Suprapubic skin (tissue), 3 donors: ENCODE measurements around the gene ANAPC1.
"Not testable (repeated sequence)": the region's sequence is repeated elsewhere in the genome, so short reads cannot be mapped to it uniquely, and the experiment has no call there.

ENCODE experiments used
- EP300 ChIP-seq: sonication (generic); formaldehyde crosslinking; IDR thresholded peaks from one replicate; pipeline ENCODE4 v1.6.1; 2017; ENCODE audit warnings: antibody characterized with exemption
- POLR2A ChIP-seq, 2 donors: fragments of 450-650 bp; IDR thresholded peaks; one replicate each; pipeline ENCODE4 v1.6.1; 2017; ENCODE audit warnings: antibody characterized with exemption in 2 of 2, mild to moderate bottlenecking in 2 of 2, moderate library complexity in 2 of 2
- TF ChIP-seq, protein P1 (sequence below), 2 donors: fragments of 200-600 bp in 1 of 2; fragments of 450-650 bp in 1 of 2; sonication (generic) in 1 of 2; IDR thresholded peaks; one replicate each; pipeline ENCODE4 v1.5.1; 2016 to 2019; ENCODE audit warnings: antibody characterized with exemption in 2 of 2, mild to moderate bottlenecking in 1 of 2, moderate library complexity in 1 of 2

DNA sequence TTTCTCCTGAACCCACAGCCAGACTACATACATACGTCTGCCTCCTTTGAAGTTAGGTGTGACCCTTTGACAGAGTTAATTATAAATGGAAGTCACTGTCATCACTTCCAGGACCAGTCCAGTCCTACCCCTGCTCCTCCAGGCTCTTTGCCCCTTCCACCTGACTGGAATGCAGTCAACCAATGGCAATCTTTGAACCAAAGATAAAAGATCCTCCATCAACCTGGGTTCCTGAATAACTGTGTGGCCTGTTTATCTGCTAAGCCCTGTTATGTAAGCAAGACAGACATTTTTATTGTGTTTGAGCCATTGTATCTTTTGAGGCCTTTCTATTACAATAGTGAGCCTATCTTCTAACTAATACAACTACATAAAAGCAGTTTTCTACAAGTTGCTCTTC is 45.0 kb downstream of the ANAPC1 start:
- TF ChIP-seq, protein P1, sequence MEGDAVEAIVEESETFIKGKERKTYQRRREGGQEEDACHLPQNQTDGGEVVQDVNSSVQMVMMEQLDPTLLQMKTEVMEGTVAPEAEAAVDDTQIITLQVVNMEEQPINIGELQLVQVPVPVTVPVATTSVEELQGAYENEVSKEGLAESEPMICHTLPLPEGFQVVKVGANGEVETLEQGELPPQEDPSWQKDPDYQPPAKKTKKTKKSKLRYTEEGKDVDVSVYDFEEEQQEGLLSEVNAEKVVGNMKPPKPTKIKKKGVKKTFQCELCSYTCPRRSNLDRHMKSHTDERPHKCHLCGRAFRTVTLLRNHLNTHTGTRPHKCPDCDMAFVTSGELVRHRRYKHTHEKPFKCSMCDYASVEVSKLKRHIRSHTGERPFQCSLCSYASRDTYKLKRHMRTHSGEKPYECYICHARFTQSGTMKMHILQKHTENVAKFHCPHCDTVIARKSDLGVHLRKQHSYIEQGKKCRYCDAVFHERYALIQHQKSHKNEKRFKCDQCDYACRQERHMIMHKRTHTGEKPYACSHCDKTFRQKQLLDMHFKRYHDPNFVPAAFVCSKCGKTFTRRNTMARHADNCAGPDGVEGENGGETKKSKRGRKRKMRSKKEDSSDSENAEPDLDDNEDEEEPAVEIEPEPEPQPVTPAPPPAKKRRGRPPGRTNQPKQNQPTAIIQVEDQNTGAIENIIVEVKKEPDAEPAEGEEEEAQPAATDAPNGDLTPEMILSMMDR (IDR thresholded peaks at IDR 0.05) = not testable (repeated sequence)
- not testable (repeated sequence) for TF ChIP-seq POLR2A (IDR thresholded peaks at IDR 0.05); EP300
